ENCODE results near the gene SHC3. TPM values are rescaled to one million over a fixed set of nuclear protein-coding genes. Genes with fewer than 3 reads are reported as not detected.

Gene SHC3
- total RNA-seq, 2 experiments from 2014 or later = not detected

- TF ChIP-seq, protein P1, sequence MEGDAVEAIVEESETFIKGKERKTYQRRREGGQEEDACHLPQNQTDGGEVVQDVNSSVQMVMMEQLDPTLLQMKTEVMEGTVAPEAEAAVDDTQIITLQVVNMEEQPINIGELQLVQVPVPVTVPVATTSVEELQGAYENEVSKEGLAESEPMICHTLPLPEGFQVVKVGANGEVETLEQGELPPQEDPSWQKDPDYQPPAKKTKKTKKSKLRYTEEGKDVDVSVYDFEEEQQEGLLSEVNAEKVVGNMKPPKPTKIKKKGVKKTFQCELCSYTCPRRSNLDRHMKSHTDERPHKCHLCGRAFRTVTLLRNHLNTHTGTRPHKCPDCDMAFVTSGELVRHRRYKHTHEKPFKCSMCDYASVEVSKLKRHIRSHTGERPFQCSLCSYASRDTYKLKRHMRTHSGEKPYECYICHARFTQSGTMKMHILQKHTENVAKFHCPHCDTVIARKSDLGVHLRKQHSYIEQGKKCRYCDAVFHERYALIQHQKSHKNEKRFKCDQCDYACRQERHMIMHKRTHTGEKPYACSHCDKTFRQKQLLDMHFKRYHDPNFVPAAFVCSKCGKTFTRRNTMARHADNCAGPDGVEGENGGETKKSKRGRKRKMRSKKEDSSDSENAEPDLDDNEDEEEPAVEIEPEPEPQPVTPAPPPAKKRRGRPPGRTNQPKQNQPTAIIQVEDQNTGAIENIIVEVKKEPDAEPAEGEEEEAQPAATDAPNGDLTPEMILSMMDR (IDR thresholded peaks at IDR 0.05) = no peak
- H3K4me3 ChIP-seq (ENCODE audit: low read length) = no peak overlapping the region
- no peak overlapping the region for H3K4me3 Mint-ChIP-seq
- ATAC-seq (ENCODE audit: poor library complexity) (no peak), DNase-seq (no peak)
- no peaks in the 10 kb centered on the region for H3K4me1 Mint-ChIP-seq (ENCODE audit: low read depth)
- peaks cover 31% of the 10 kb centered on the region for H3K27me3 Mint-ChIP-seq
- H3K27ac Mint-ChIP-seq = no peak overlapping the region
- ChIA-PET CTCF (no interaction called here), POLR2A (no interaction called here)
- H3K27me3 ChIP-seq (ENCODE audit: control insufficient read depth in 1 of 2, insufficient read depth in 2 of 2, low read length in 2 of 2) = peaks cover 2 to 17% of the 10 kb centered on the region in 2 experiments
- no peaks in the 10 kb centered on the region for H3K36me3 ChIP-seq (ENCODE audit: insufficient read depth, low read length)
- no peaks in the 10 kb centered on the region for H3K9me3 Mint-ChIP-seq
- intact Hi-C loops (cut with DNase I, micrococcal nuclease) = no loop called here
- peaks cover 0 to 4% of the 10 kb centered on the region in 2 experiments for H3K9me3 ChIP-seq (ENCODE audit: control insufficient read depth in 1 of 2, insufficient read depth in 1 of 2, low read length in 2 of 2)
- no peaks in the 10 kb centered on the region for H3K4me1 ChIP-seq (ENCODE audit: insufficient read depth, low read length)
- H3K27ac ChIP-seq (ENCODE audit: low read depth in 1 of 2, low read length in 2 of 2) = no peak overlapping the region
- H3K36me3 Mint-ChIP-seq (ENCODE audit: low read depth) = no peaks in the 10 kb centered on the region
Measured at GRCh38 chr9:89225036-89225435, 46.4 kb upstream of the SHC3 start.

- H3K27ac ChIP-seq (ENCODE audit: low read depth in 1 of 2, low read length in 2 of 2) = no peak overlapping the region
- peaks cover 0 to 4% of the 10 kb centered on the region in 2 experiments for H3K9me3 ChIP-seq (ENCODE audit: control insufficient read depth in 1 of 2, insufficient read depth in 1 of 2, low read length in 2 of 2)
- Mint-ChIP-seq H3K4me3 (no peak overlapping the region), H3K27ac (no peak overlapping the region), H3K9me3 (no peaks in the 10 kb centered on the region), H3K4me1 (ENCODE audit: low read depth) (no peaks in the 10 kb centered on the region), H3K36me3 (ENCODE audit: low read depth) (no peaks in the 10 kb centered on the region), H3K27me3 (peaks cover 27% of the 10 kb centered on the region)
- H3K4me1 ChIP-seq (ENCODE audit: insufficient read depth, low read length) = no peaks in the 10 kb centered on the region
- peaks cover 2 to 17% of the 10 kb centered on the region in 2 experiments for H3K27me3 ChIP-seq (ENCODE audit: control insufficient read depth in 1 of 2, insufficient read depth in 2 of 2, low read length in 2 of 2)
- H3K4me3 ChIP-seq (ENCODE audit: low read length) = no peak overlapping the region
- TF ChIP-seq, protein P1 (IDR thresholded peaks at IDR 0.05) = no peak
- CTCF ChIA-PET = no interaction called here
- POLR2A ChIA-PET = no interaction called here
- intact Hi-C loops (cut with DNase I, micrococcal nuclease) = no loop called here
- no peaks in the 10 kb centered on the region for H3K36me3 ChIP-seq (ENCODE audit: insufficient read depth, low read length)
- ATAC-seq (ENCODE audit: poor library complexity) (no peak), DNase-seq (no peak)
Measured at GRCh38 chr9:89224633-89225032, 46.0 kb upstream of the SHC3 start.

DNA sequence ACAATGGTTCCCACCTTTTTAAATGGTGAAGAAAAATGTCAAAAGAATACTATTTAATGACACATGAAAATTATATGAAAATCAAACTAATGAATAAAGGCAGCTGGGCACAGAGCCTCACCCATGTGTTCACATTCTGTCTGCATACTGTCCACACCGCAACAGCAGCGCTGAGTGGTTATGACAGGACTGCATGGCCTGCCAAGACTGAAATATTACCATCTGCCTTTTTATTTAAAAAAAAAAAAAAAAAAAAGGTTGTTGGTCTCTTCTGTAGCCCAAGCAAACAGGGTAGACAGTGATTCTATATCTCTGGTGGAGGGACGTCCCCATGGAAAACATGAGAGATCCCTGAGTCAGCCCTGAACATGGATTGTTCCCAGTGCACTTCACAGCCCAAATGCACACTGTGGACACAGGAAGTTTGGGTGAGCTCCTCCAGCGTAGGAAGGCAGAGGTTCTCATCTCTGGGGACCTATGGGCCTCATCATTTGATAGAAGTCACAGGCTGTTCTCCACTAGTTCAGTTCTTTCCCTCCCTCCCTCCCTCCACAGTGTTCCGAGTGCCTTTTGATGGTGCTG lies 44.9 kb upstream of the SHC3 start:
- CTCF ChIA-PET = no interaction called here
- intact Hi-C loops (cut with DNase I, micrococcal nuclease) = no loop called here
- peaks cover 23% of the 10 kb centered on the region for H3K27me3 Mint-ChIP-seq

More for the DNA sequence above, 44.9 kb upstream of the SHC3 start:
- Histone ChIP-seq H3K9me3 (ENCODE audit: control insufficient read depth in 1 of 2, insufficient read depth in 1 of 2, low read length in 2 of 2) (peaks cover 0 to 4% of the 10 kb centered on the region in 2 experiments), H3K27me3 (ENCODE audit: control insufficient read depth in 1 of 2, insufficient read depth in 2 of 2, low read length in 2 of 2) (peaks cover 2 to 17% of the 10 kb centered on the region in 2 experiments), H3K27ac (ENCODE audit: low read depth in 1 of 2, low read length in 2 of 2) (no peak overlapping the region), H3K4me1 (ENCODE audit: insufficient read depth, low read length) (no peaks in the 10 kb centered on the region), H3K36me3 (ENCODE audit: insufficient read depth, low read length) (no peaks in the 10 kb centered on the region), H3K4me3 (ENCODE audit: low read length) (no peak overlapping the region)
- POLR2A ChIA-PET = no interaction called here
- Mint-ChIP-seq H3K4me1 (ENCODE audit: low read depth) (no peaks in the 10 kb centered on the region), H3K27ac (no peak overlapping the region), H3K4me3 (no peak overlapping the region), H3K36me3 (ENCODE audit: low read depth) (no peaks in the 10 kb centered on the region), H3K9me3 (no peaks in the 10 kb centered on the region)
- no peak for DNase-seq
- ATAC-seq (ENCODE audit: poor library complexity) = no peak
- TF ChIP-seq, protein P1 (IDR thresholded peaks at IDR 0.05) = no peak

All from CD4-positive, alpha-beta T cell (primary cell).